Measurements from ENCODE around the gene S100A10. TPM values are rescaled to one million over a fixed set of nuclear protein-coding genes. Genes with fewer than 3 reads are reported as not detected.

Gene S100A10
- total RNA-seq, 1 donor from 2014 or later: 316 TPM

GRCh38 chr1:151990856-151991198 lies 2.8 kb downstream of the S100A10 start:
- no peak for DNase-seq (ENCODE audit: extremely low spot score, unreplicated experiment)
- TF ChIP-seq CTCF (conservative IDR thresholded peaks at IDR 0.05): no peak
- no peaks in the 10 kb centered on the region for H3K9me3 Mint-ChIP-seq
- H3K4me3 Mint-ChIP-seq: peak overlapping the region; percentile 95
- peaks cover 23% of the 10 kb centered on the region for H3K27me3 Mint-ChIP-seq
- H3K27ac Mint-ChIP-seq: peak overlapping the region; percentile 99
- H3K36me3 Mint-ChIP-seq: peaks cover 5% of the 10 kb centered on the region
- peaks cover 34% of the 10 kb centered on the region for H3K4me1 Mint-ChIP-seq (ENCODE audit: unreplicated experiment)

- Mint-ChIP-seq H3K27me3 (peaks cover 22% of the 10 kb centered on the region), H3K9me3 (no peaks in the 10 kb centered on the region), H3K4me1 (ENCODE audit: unreplicated experiment) (peaks cover 32% of the 10 kb centered on the region), H3K4me3 (peak overlapping the region; percentile 95), H3K36me3 (peaks cover 5% of the 10 kb centered on the region), H3K27ac (peak overlapping the region; percentile 99)
- no peak for TF ChIP-seq CTCF (conservative IDR thresholded peaks at IDR 0.05)
- DNase-seq (ENCODE audit: extremely low spot score, unreplicated experiment): no peak
These were observed 3.4 kb downstream of the S100A10 start for GRCh38 chr1:151990058-151990855.

- Mint-ChIP-seq H3K27ac (peak overlapping the region; percentile 99), H3K4me1 (ENCODE audit: unreplicated experiment) (peaks cover 29% of the 10 kb centered on the region)
These were observed 4.3 kb downstream of the S100A10 start for GRCh38 chr1:151989211-151989862.

DNA sequence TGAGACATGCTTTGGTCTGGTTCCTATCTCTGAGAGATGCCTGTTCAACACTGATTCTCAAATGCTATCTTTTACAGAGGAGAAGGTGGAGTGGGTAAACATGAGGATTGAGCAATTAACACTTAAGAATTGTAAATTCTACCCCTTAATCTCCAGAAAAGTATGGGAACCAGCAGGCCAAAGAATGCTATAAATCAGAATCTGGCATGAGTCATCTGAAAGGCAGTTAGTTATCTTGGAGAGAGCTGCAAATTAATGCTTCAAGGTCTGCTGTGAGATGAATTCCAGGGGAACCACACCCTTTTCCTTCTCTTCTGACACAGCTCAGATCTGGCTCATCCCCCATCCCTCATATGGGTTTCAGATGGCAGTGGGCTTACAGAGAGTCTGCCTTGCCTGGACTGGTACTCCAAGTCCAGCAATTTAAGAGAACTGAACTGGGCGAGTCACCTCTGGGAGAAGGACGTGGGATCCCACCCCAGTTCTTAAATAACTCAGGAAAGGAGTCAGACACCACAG lies 5.2 kb downstream of the S100A10 start:
- Mint-ChIP-seq H3K4me3 (peak overlapping the region; percentile 95), H3K27me3 (peaks cover 17% of the 10 kb centered on the region), H3K9me3 (no peaks in the 10 kb centered on the region), H3K4me1 (ENCODE audit: unreplicated experiment) (peaks cover 29% of the 10 kb centered on the region), H3K27ac (peak overlapping the region; percentile 99), H3K36me3 (peaks cover 5% of the 10 kb centered on the region)
- TF ChIP-seq CTCF (conservative IDR thresholded peaks at IDR 0.05): no peak
- no peak for DNase-seq (ENCODE audit: extremely low spot score, unreplicated experiment)

More at GRCh38 chr1:151989211-151989862, 4.3 kb downstream of the S100A10 start:
- Mint-ChIP-seq H3K27me3 (peaks cover 20% of the 10 kb centered on the region), H3K4me3 (peak overlapping the region; percentile 95), H3K9me3 (no peaks in the 10 kb centered on the region), H3K36me3 (peaks cover 5% of the 10 kb centered on the region)
- no peak for DNase-seq (ENCODE audit: extremely low spot score, unreplicated experiment)
- TF ChIP-seq CTCF (conservative IDR thresholded peaks at IDR 0.05): no peak

- Mint-ChIP-seq H3K4me3 (peak overlapping the region; percentile 4), H3K27ac (peak overlapping the region; percentile 26), H3K27me3 (peaks cover 2% of the 10 kb centered on the region), H3K36me3 (peaks cover 15% of the 10 kb centered on the region), H3K4me1 (ENCODE audit: unreplicated experiment) (peaks cover 30% of the 10 kb centered on the region), H3K9me3 (no peaks in the 10 kb centered on the region)
- DNase-seq (ENCODE audit: extremely low spot score, unreplicated experiment): no peak
- no peak for TF ChIP-seq CTCF (conservative IDR thresholded peaks at IDR 0.05)
These were observed 7.0 kb downstream of the S100A10 start for GRCh38 chr1:151986501-151987190.
